ENCODE data around the gene SLC26A1. TPM values are rescaled to one million over a fixed set of nuclear protein-coding genes. Genes with fewer than 3 reads are reported as not detected.

The SLC26A1 gene
- total RNA-seq, 1 experiment from 2014 or later, result not detected

DNA sequence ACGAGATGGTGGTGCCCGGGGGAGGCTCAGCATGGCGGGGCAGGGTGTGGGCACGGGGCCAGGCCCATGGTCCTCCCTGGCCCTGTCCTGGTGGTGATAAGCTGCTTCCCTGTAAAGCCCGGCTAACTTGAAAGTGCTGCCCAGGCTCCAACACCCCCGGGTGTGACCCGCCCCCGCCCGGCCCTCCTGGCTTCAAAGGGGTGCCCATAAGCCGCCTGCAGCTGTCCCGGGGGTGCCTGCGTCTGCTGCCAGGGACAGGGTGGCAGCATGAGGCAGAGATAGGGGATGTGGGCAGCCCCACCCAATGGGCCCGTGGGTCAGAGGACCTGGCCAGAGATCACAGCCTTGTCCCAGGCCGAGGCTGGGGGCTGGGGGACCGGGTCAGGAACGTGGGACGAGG lies 36.3 kb upstream of the SLC26A1 start:
- DNase-seq (ENCODE audit: low read depth), result no peak

DNA sequence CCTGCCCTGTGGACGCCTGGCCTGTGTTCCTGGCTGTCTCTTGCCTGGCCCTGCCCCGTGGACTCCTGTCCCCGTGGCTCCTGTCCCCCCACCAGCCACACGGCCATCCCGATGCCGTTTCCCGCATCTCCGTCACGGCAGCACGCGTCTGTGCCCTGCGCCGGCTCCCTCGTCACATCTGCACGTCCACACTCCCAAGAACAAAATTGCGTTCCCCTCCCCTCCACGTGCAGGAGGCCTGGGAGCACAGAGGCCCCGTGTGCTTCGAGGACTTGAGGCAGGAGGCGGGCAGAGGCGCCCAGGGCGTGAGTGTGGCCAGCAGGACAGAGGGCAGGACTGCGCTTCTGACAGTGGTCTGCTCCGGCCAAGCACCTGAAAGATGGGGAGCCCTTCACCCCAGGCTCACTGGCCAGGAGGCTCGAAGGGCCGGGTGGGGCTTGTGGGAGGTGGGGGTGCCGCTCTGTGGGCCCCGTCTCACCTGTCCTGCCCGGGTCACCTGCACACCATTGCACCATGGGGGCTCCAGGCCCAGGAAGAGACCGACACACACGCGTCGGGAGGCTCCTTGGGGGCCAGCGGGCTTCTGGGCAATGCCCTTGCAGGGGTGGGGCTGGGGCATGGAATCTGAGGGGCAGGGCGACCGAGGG lies 35.5 kb upstream of the SLC26A1 start:
- no peak for DNase-seq (ENCODE audit: low read depth)

DNA sequence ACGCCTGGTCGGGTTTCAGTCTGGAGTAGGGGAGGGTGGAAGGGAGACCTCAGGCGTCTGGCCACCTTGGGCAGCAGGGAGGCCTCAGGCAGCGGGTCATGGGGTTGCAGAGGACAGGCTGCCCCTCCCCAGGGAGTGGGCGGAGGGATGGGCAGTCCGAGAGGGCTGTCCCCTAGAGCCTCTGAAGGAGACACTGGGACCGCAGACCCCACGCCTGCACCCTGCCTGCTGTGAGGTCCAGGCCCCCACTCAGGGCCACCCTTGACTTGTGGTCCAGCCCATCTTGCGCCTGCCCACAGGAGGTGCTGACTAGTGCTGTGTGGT lies 34.7 kb upstream of the SLC26A1 start:
- no peak for DNase-seq (ENCODE audit: low read depth)

DNA sequence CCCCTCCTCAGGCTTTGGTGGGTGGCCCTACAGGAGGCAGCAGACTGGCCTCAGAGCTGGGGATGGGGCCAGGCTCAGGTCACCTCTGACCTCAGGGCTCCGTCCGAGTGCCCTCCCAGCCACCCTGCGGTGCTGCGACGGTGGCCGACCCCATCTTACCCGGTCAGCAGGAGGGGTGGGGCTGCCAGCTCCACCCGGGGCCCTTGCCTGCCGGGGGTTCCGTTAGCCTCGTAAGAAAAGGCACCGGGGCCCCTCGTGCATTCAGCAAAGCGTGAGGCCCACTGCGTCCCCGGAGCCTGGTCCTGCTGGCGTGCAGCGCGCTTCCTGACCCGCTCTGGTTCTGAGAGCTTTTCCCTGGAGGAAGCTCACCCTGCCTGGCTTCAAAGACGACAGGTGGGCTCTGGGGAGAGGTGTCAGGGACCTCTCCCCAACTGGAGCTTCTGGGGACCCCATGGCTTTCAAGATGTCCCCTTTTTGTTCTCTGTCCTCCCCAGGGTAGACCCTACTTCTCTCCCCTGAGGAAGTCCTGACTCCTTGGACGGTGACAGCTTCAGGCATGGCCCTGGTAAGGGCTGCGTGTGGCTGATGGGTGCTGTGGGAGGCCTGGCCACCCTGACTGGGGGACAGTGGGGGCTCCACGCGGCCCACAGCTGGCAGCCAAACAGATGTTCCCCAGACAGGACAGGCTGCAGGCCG lies 34.2 kb upstream of the SLC26A1 start:
- DNase-seq (ENCODE audit: low read depth), result no peak

GRCh38 chr4:1026115-1026514 lies 32.9 kb upstream of the SLC26A1 start:
- DNase-seq (ENCODE audit: low read depth), result no peak

GRCh38 chr4:1024882-1025545 lies 31.8 kb upstream of the SLC26A1 start:
- no peak for DNase-seq (ENCODE audit: low read depth)

- DNase-seq (ENCODE audit: low read depth), result no peak
Measured at GRCh38 chr4:1023895-1024740, 30.9 kb upstream of the SLC26A1 start.

GRCh38 chr4:1023075-1023640 lies 30.0 kb upstream of the SLC26A1 start:
- DNase-seq (ENCODE audit: low read depth), result no peak

DNA sequence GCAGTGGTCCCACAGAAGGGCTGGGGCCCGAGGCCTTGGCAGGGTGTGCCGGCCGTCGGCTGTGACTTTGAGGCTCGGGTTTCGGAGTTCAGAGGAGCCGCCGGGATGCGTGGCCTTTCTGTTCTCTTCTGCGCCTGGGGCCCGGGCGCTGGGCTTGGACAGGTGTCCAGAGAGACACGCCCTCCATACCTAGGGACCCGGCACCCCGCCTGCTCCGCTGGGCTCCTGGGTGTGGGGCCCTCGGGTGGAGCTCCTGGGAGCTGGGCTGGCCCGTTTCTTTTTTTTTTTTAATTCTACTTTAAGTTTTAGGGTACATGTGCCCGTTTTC lies 29.5 kb upstream of the SLC26A1 start:
- DNase-seq (ENCODE audit: low read depth), result no peak

DNA sequence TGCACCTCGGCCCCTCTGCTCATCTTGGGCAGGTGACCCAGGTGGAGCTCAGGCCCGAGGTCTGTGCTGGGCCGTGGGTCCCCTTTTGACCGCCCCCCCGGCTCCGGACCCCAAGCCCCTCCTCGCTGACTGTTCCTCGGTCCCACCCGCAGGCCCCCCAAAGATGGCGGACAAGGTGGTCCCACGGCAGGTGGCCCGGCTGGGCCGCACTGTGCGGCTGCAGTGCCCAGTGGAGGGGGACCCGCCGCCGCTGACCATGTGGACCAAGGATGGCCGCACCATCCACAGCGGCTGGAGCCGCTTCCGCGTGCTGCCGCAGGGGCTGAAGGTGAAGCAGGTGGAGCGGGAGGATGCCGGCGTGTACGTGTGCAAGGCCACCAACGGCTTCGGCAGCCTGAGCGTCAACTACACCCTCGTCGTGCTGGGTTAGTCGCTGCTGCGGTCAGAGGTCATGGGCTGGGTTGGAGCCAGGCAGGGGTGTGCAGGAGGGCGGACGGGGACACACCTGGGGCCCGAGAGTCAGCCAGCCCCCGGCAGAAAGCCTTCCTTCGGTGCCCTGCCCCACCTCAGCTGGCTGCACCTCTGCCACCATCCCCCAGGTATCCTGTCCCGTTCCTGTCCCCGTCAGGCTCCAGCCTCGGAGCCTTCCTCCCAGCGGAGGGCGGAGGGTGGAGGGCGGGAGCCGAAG lies 29.0 kb upstream of the SLC26A1 start:
- no peak for DNase-seq (ENCODE audit: low read depth)

- no peak for DNase-seq (ENCODE audit: low read depth)
Measured at GRCh38 chr4:1021386-1022050, 28.3 kb upstream of the SLC26A1 start.

DNA sequence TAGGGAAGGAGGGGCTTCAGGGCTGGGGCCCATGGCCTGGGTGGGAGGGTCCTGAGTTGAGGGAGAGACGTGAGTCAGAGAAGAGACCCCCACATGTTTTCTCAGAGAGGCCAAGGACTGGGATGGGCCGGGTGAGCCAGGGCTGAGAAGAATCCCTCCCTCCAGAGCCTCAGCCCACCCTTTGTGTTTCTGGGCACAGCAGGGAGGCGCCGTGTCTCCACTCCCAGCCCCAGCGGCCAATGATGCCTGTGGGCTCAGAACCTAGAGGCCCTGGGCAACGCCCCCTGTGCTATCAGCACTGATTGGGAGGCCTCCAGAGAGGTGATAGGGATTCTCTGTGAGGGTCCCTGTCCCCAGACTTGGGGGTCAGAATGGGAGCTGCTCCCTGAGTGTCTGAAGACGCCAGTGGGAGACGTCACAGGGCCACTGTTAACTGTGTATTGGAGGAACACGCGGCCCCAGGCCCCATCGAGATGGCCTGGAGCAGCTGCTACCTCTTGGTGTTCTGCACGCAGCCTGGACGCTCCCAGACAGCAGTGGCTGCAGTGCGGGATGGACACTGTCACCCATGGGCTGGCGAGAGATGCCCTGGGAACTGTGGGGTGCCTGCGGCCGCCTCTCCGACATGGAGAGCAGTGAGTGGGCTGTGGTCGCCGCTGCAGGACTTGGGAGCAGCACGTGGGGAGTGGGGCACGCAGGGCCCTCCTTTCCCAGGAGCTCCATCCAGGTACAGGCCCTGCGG lies 26.7 kb upstream of the SLC26A1 start:
- no peak for DNase-seq (ENCODE audit: low read depth)

DNA sequence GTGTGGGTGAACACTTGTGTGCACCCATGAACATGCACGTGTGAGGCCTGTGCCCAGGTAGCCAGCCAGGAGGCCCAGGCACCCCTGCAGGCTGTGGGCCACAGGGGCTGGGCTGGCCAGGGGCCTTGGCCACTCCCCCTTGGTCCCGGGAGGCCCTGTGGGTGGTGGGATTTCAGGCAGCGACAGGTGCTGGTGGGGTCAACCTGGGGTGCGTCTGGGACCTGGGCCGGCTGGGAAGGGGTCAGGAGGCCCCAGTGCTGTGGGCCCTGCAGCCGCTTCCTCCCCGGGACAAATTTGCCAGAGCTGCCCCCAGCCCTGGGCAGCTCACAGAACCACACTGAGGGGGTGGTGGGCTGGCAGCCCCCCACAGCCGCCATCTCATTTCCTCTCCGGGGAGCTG lies 26.1 kb upstream of the SLC26A1 start:
- no peak for DNase-seq (ENCODE audit: low read depth)

DNA sequence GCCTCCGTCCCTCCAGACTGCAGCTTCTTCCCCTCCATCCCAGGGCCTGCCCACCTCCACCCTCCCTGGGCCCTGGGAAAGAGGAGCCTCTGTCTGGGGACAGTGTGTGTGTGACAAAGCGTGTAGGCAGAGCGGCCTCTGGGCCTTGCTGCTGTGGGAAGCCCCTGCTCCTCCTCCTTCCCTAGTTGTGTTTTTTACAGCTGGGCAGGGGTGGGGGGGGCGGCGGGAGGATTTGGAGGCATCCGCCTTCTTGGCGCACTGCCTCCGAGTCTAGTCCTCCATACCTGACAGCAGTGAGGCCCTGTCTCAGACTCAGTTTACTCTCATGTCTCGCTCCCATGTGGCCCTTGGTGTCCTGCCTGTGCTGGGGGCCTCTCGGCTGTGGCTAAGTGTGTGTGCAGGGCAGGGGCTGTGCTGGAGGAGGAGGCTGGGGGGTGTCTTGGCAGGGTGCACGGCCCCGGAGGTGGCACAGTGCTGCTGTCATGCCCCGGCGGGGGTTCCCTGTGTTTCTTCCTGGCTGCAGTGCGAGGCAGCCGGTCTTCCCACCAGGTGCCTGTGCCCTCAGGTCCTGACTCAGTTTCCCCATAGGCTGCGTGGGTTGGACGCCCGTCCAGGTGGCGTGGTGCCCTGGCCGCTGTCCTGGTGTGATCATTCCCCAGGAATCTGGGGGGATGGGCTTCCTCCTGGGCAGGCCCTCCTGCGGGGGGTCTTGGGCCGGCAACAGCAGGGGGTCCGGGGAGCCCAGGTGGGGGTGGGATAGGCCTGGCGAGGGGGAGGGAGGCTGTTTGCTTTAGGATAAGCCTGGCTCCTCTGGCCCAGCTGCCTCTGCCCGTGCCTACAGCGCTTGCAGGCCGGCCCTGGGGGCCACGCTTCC lies 25.2 kb upstream of the SLC26A1 start:
- DNase-seq (ENCODE audit: low read depth), result no peak

DNA sequence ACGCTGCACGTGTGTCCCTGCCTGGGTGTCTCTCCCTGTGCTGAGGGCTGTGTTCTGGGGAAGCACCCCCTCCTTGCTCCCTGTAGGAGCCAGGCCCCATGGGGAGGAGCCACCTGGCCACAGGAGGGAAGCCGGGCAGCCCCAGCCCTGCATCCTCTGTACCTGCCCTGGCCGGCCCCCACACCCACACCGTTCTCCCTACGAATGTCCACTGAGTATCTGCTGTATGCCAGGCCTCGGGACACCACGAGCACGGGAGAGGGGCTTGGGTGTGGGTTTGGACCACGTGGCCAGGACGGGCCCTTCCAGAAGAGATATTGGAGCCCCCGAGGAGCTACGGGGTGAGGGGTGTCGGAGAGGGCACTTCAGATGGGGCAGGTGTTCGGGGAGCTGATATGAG lies 24.5 kb upstream of the SLC26A1 start:
- no peak for DNase-seq (ENCODE audit: low read depth)

GRCh38 chr4:1017211-1017610 lies 24.0 kb upstream of the SLC26A1 start:
- no peak for DNase-seq (ENCODE audit: low read depth)

DNA sequence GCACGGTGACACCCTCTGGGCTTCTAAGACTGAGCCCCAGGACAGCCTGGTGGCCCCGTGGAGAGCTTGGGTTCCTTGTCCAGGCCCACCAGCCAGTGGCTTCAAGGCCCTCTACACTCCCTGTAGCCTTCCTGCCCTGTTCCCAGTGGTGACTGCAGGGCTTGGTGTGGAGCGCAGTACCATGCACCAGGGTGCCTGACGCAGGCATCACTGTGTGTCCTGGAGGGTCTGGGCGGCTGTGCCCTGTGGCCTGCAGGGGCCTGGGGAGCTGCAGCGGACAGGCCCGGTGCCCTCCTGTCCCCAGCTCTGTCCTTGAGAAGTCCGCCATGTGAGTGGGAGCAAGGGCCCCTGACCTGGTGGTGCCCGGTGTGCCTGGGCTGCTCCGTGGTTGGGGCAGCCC lies 22.5 kb upstream of the SLC26A1 start:
- DNase-seq (ENCODE audit: low read depth), result no peak

GRCh38 chr4:1015179-1015578 lies 22.0 kb upstream of the SLC26A1 start:
- DNase-seq (ENCODE audit: low read depth), result no peak

Data from RPMI7951 (cell line).